Activated gamma-delta T cell treated with anti-CD3 and anti-CD28 coated beads, Interleukin-2, amount 50 U/mL, for 16 hours (primary cell): Measurements from ENCODE around the gene RAB4A.

ENCODE experiments used
- DNase-seq: peaks from one replicate; pipeline ENCODE4 v3.0.0-alpha.2; 2020; ENCODE audit warnings: low read depth

RAB4A gene

DNA sequence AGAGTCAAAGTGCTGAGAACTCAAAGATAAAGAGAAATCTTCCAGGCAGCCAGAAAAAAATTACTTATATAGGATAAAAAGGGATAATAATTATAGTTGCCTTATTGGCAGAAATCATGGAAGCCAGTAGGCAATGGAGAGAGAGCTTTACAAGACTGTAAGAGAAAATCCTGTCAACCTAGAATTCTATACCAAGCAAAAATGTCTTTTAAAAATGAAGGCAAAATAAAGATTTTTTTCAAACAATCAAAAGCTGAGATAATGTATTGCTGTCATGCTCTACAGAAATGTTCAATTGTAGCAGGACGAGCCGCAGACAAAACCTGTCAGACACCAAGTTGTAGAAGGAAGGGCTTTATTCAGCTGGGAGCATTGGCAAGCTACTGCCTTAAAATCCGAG lies 26.8 kb upstream of the RAB4A start:
- DNase-seq, result no peak

GRCh38 chr1:229247871-229248270 lies 23.0 kb upstream of the RAB4A start:
- DNase-seq, result no peak

DNA sequence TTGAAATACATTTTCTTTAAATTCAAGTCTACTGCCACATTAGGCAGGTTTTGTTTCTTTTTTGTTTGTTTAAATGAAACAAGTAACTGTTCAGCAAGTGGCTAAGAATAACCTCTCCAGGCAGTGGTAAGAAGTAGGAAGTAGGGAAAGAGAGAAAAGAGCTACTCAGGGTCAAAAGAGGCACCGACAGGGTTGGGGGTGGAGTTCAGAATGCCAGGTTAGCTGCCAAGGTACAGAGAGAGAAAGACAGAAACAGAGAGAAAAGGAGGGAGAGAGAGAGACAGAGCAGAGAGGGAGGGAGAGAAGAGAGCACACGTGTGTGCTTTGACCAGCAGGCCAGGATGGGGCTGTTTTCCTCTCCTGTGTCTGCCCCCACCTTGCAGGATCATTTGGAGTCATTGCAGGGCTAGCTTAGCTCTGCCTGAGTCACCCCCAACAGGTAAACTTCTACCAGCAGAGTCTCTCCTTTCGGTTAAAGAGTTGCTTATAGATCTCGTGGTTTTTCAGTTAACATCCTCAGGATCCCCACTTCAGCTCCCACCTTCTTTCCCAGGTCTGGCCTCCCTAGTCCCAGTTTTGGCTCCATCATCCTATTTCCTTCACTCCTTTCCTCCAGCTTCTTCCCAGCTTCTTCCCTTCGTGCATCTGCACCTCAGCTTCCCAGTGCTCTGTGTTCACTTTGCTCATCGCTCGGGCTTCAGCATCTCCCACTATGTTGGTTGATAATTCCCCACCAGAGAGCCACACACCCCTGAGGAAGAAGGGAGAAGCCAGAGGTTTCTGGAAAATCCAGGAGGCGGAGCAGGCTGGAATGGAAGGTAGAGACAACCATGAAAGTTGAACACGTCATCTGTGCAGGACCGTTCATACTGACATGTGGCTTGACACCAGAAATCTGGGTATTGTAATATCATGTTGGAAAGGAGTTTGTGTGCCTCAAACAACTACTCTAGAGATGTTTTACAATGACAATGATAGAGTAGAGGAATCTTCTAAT lies 21.8 kb upstream of the RAB4A start:
- DNase-seq, result no peak

DNA sequence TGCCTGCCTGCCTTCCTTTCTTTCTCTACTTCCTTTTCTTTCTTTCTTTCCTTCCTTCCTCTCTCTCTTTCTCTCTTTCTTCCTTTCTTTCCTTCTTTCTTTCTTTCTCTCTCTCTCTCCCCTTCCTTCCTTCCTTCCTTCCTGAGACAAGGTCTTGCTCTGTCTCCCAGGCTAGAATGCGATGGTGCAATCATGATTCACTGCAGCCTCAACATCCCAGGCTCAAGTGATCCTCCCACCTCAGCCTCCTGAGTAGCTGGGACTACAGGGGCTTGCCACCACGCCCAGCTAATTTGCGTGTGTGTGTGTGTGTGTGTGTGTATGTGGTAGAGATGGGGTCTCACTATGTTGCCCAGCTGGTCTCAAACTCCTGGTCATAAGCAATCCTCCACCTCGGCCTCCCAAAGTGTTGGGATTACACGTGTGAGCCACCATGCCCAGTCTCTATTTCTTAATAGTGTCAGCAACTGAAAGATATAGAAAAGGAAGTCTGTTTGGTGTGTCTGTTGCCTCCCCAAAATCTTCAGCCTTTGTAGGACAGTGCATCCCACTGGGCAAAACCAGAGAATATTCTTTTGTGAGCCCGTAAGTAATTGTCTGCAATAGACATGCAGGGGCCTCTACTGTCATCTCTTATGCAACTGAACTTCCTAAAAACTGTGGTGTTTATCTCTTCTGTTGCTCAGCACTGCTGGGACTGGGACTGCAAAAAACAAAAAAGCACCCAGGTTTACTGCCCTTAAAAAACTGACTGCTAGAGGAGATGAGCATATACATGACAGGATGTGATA lies 20.9 kb upstream of the RAB4A start:
- no peak for DNase-seq

- no peak for DNase-seq
Observed at GRCh38 chr1:229251185-229251584, 19.7 kb upstream of the RAB4A start.

DNA sequence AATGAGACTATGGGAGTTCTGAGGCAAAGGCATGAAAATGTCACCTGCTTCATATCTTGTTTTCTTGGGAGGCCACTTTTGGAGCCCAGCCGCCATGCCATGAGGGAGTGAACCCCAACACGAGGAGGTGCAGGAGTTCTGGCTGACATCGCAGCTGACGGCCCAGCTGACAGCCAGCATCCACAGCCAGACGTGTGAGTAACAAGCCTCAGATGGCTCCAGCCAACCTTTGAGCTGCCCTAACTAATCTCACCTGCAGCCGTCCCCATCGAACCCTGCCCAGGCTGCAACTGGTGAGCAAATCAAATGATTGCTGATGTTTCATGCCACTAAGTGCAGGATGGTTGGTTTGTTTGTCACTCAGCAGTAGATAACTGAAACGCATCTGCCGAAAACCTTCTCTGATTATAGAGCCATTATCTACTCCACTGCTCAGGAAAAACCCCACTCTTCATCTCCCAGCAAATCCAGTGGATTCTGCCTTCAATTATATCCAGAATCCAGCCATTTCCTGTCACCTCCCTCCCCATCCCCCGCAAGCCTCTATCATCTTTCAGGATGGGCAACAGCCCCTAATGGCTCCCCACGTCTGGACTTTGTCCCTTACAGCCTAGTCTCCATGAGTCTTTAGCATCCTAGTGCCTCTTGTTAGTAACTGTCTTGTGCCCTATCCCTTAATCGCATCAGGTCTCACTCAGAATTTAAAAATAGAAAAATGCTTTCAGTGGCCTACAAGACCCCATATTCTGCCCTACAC lies 18.5 kb upstream of the RAB4A start:
- no peak for DNase-seq

- DNase-seq, result no peak
Observed at GRCh38 chr1:229253151-229253974, 17.5 kb upstream of the RAB4A start.

DNA sequence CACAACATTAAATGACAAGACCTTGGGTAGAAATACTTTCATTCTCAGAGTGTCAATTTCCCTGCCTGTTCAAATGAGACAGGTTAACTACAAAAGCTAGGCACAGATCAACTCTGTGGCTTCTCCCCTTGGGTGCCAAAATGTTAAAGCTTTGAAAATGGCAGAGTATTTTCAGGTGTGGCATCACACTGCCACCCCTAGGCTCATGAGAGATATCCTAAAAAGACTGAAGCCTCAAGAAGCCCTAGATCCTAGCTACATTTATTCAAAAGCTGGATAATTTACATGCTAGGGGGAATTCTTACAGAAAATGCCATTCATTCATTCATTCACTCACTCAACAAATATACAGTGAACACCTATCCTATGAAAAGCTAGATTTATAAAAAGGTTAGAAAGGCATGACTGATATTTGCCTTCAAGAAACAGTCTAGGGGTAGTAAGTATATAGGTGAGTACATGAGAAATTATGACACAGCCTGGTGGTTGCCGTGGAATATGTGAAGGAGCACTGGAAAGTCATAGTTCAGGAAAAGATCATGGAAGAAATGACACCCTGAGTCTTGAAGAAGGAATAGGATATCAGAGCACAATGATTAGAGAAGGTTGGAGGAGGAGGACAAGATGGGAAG lies 15.9 kb upstream of the RAB4A start:
- DNase-seq, result no peak

DNA sequence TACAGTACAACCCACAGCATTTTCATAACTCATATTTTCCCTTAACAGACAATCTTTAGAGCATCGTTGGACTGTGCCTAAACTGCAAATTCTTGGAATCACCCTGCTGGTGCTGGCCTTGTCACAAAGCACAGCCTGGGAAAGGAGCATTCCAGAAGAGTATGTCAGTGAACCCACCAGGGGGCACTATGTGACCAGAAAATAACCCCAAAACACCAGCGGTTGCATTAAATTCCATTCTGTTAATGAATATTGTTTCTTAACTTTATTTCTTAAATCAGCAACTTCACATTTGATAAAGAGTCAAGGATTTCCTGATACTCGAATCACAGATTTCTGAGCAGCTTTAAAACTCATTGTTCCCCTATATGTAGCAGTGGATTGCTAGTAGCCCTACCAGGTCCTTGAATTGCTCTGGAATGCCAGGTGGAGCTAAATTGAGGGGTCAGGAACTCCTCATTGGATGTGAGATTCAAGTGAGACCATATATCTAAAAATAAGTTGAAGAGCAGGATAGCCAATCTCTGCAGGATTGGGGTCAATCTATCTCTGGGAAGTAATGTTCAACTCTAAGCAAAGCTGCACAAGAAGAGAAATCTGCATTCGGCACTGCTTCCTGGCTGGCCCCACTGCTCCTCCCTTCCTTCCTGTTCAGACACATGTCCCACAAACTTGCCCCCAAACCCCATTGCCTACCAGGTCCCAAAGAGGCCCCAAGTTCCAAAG lies 12.7 kb upstream of the RAB4A start:
- DNase-seq, result peak; percentile 47

DNA sequence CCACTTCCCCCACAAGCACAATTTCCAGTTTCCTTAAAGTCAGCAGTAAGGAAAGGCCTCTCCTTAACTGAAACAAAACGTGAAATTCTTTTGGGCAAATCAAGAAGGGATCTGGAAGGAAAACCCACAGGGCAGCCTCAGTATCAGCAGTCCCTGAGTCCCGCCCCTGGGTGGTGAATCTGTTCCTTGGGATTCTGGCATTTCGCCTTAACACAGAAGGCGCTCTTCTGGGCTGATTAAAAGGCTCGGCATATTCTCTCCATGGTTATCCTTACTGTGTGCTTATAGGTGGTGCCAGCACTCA lies 12.2 kb upstream of the RAB4A start:
- DNase-seq, result no peak

DNA sequence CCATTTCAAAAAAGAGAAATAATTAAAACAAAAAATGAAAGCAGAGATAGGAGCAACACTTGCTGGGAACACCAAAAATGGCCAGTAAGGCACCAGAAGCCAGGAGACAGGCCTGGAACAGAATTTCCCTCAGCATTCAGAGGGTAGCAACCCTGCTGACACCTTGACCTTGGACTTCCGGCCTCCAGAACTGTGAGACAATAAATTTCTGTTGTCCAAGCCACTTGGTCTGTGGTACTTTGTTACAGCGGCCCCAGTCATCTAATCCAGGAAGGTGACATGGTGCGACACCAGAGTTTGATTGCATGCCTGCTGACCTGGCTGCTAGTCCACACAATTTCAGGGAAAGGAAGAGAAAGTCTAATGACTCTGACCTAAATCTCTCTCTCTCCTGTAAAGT lies 10.6 kb upstream of the RAB4A start:
- DNase-seq, result no peak

DNA sequence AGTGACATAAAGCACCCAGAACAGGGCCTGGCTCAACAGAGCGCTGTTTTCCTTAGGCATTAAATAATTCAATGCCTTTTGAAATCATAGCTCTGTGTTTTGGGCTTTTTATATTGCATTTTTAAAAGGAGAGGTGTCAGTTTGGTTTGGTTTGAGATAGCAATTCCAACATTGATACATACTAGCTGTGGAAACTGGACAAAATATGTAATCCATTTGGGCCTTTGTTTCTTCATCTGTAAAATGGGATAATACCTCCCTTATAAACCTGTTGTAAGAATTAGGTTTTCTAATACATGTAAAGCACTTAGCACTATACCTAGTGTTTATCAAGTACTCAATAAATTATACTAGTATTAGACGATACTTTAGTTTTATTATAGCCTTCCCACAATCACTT lies 8.7 kb upstream of the RAB4A start:
- no peak for DNase-seq

GRCh38 chr1:229263254-229263653 lies 7.7 kb upstream of the RAB4A start:
- DNase-seq, result no peak

- no peak for DNase-seq
Observed at GRCh38 chr1:229264068-229264467, 6.8 kb upstream of the RAB4A start.

DNA sequence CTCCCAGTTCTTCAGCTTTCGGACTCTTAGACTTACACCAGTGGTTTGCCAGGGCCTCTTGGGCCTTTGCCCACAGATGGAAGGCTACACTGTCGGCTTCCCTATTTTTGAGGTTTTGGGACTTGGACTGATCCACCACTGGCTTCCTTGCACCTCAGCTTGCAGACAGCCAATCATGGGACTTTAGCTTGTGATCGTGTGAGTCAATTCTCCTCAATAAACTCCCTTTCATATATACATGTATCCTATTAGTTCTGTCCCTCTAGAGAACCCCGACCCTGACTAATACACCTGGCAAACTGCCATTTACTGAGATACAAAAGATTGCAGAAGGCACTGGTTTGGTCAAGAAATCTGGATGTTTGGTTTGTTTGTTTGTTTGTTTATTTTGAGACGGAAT lies 6.4 kb upstream of the RAB4A start:
- DNase-seq, result no peak

- no peak for DNase-seq
Observed at GRCh38 chr1:229266274-229266673, 4.6 kb upstream of the RAB4A start.

GRCh38 chr1:229266832-229267500 lies 3.9 kb upstream of the RAB4A start:
- no peak for DNase-seq

GRCh38 chr1:229268505-229268904 lies 2.4 kb upstream of the RAB4A start:
- no peak for DNase-seq

GRCh38 chr1:229271448-229272159 lies 693 bp downstream of the RAB4A start:
- peak; percentile 18 for DNase-seq
